WTC11 (cell line): ENCODE data around the gene P3H4.
"Not testable (repeated sequence)": the region's sequence is repeated elsewhere in the genome, so short reads cannot be mapped to it uniquely, and the experiment has no call there.

Source experiments
- ETV6 ChIP-seq: sonication (generic); formaldehyde crosslinking; IDR thresholded peaks from 2 replicates; pipeline ENCODE4 v1.8.1; 2022; ENCODE audit warnings: mild to moderate bottlenecking, missing genetic modification reagents
- FOXJ3 ChIP-seq: sonication (generic); formaldehyde crosslinking; IDR thresholded peaks from 2 replicates; pipeline ENCODE4 v1.9.0; 2021; ENCODE audit warnings: missing genetic modification reagents, mild to moderate bottlenecking, borderline replicate concordance
- IRF2 ChIP-seq: sonication (generic); formaldehyde crosslinking; IDR thresholded peaks from 2 replicates; pipeline ENCODE4 v1.8.0; 2022; ENCODE audit warnings: low read depth, missing genetic modification reagents, borderline replicate concordance
- TF ChIP-seq, protein P1 (sequence below): sonication (generic); formaldehyde crosslinking; IDR thresholded peaks from 2 replicates; pipeline ENCODE4 v1.8.1; 2022; ENCODE audit warnings: mild to moderate bottlenecking, moderate library complexity, missing genetic modification reagents
- TF ChIP-seq, protein P2 (sequence below): sonication (generic); formaldehyde crosslinking; IDR thresholded peaks from 2 replicates; pipeline ENCODE4 v1.8.0; 2022; ENCODE audit warnings: mild to moderate bottlenecking, missing genetic modification reagents

- not testable (repeated sequence) for TF ChIP-seq IRF2, FOXJ3, ETV6 (CRISPR knock-in tag)
- TF ChIP-seq, protein P1, sequence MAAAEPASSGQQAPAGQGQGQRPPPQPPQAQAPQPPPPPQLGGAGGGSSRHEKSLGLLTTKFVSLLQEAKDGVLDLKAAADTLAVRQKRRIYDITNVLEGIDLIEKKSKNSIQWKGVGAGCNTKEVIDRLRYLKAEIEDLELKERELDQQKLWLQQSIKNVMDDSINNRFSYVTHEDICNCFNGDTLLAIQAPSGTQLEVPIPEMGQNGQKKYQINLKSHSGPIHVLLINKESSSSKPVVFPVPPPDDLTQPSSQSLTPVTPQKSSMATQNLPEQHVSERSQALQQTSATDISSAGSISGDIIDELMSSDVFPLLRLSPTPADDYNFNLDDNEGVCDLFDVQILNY (CRISPR knock-in tag): not testable (repeated sequence)
- TF ChIP-seq, protein P2, sequence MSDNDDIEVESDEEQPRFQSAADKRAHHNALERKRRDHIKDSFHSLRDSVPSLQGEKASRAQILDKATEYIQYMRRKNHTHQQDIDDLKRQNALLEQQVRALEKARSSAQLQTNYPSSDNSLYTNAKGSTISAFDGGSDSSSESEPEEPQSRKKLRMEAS: not testable (repeated sequence)
These were observed 18.2 kb upstream of the P3H4 start for GRCh38 chr17:41829961-41830360.
